ENCODE data around the gene CTSZ. TPM values are rescaled to one million over a fixed set of nuclear protein-coding genes. Genes with fewer than 3 reads are reported as not detected.

Gene CTSZ
- total RNA-seq (2022; extraction: Qiagen RNA extraction), result 145 to 191 TPM (median 186 TPM) in 5 replicates

DNA sequence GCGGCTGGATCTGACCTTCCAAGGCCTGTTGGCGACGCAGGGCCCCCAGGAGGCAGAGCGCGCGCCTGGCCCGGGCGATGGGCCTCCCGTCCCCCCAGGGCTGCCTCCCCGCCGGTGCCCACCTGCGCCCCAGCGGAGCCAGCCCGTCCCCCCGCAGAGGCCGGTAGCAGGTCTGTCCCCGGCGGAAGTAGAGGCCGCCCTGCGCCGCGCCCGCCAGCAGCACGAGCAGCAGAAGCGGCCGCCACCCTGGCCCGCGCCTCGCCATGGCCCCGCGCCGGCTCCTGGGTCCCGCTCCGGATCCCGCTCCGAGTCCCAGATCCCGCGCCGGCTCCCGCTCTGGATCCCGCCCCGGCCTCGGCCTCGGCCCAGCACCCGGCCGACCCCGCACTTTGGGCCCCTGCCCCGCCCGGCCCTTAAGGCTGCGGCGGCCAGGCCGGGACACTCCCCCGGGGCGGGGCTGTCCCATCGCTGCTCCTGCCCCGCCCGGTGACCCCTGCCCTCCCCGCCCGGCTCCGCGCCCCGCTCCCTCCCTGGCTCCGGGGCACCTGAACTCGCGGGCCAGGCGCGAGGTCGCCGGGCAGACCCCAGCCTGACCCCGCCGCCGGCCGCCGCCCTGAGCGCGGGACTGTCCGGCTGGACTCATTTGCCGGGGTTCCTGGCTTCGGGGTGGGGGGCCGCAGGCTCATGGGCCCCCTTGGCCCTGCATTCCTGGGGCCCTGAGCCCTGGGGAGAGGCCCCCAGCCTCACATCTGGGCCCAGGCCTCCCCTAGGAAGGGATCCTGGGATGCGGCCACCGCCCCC, at the start of gene CTSZ:
Gene CTSZ, minus strand, starts transcription at position 391 of the 801 bp plus-strand sequence. Its CDS starts 126 bp downstream, at position 265.

DNA sequence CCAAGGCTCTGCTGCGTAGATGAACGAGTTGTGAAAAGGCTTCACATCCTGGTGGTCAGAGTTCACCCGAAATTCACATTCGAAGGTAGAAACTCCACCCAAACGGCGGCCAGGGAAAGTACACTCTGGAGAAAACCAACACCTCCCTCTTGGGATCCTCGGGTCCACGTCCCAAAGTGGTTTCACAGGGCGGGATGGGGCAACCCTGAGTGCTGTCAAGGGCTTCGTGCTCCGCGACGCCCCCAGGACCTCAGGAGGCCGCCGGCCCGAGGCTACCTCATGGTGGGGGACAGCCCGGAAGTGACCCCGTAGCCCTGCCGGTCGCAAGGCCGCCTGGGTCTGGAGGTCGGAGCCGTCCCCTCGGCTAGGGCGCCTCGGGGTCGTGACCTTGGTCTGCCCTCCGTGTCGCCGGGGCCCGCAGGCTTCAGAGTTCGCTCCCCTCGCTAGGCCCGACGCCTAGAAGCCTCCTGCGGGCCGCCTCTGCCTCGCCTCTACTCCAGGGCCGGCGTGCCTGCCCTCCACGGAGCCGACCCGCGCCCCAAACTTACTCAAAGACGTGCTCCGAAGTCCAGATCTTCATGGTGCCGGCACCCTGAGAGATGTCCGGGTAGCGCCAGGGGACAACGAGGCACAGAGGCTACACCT, 35.2 kb upstream of the CTSZ start, which contains the start of gene PRELID3B:
Gene PRELID3B, minus strand, starts transcription at position 636 of the 645 bp plus-strand sequence. Its CDS starts 56 bp downstream, at position 580.

DNA sequence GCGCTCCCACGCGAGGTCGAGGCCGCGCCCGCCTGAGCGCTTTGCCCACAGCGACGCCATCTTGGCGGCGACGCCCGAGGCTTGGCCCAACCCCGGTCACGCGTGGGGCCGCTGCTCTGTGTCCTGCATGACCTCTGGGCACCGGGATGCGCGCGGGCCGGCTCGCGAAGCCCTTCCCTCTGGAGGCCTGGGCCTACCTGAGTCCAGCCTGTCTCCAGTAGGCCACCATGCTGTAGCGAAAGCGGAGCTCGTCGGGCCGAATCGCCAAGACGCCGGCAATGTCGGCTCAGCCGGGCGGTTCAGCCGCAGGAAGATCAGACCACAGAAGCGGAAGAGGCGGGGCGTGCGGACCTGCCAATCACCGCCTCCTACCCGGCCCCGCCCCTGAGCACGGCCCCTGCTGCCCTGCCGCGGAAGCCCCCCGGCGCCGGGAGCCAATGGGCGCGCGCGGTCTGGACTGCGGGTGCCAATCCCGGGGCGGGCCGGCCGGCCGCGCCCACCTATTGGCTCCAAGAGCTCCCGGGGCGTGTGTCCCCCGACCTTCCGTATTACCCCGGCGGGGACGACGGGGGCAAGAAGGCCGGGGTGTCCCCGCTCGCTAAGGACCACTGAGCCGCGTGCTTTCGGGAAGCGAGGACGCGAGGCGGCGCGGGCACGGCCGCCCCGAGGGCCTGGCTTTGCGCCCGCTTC, 25.1 kb upstream of the CTSZ start, which contains the start of gene ATP5F1E:
Gene ATP5F1E, minus strand, starts transcription at position 313 of the 690 bp plus-strand sequence. Its CDS starts 84 bp downstream, at position 229.

DNA sequence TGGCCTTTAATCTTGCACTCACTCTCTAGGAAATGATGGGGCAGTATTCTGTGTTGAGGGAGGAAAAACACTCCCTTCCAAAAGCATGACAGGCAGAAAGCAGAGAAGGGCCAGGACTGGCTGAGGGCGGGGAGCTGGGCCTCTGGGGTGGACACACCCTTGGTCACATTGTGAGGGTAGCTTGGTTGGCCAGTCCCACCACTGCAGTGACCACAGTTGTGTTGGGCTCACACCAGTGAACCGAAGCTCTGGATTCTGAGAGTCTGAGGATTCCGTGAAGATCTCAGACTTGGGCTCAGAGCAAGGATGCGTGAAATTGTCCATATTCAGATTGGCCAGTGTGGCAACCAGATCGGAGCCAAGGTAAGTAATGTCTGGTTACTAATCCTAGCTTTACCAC, 12.2 kb upstream of the CTSZ start, which contains the start of gene TUBB1:
Gene TUBB1, plus strand, starts transcription at position 213 of the 400 bp plus-strand sequence. Its CDS starts 94 bp downstream, at position 307.

DNA sequence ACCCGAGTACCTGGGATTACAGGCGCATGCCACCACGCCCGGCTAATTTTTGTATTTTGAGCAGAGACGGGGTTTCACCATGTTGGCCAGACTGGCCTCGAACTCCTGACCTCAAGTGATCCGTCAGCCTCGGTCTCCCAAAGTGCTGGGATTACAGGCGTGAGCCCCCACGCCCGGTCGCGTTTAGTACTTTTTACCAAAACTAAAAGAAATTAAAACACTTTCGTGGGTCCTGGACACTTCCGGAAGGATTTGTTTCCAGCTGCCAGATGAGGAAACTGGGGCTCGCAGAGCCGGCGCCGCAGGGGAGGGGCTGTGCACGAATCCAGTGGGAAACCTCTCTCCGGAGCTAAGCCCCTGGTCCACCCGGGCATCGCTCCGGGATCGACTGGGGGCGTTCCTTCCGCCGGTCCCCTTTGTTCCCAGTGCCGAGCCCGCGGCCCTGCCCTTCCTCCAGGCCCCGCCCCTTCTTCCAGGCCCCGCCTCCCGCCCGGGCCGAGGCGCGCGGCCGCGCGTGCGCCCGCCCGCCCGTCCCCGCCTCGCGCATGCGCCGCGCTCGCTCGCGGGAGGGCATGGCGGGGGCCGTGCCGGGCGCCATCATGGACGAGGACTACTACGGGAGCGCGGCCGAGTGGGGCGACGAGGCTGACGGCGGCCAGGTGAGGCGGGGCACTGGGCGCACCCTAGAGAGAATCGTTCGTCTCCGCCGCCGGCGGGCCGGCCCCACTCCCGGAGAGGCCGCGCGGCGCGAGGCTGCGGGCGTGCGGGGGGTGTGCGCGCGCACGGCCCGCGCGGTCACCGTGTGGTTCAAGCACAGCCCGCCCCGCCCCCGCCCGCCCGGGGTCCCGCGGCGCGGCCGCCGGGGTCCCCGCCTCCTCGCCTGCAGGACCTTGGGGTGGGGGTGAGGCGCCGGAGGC, 26.1 kb downstream of the CTSZ start, which contains the start of gene NELFCD:
Gene NELFCD, plus strand, starts transcription at position 546 of the 917 bp plus-strand sequence. Its CDS starts 54 bp downstream, at position 600.

Other genes with a start within 250 kb of the CTSZ start
- not detected in 5 replicates for gene GNAS-AS1, start 156.4 kb downstream of the CTSZ start, total RNA-seq (2022; extraction: Qiagen RNA extraction)
- gene GNAS, start 154.5 kb downstream of the CTSZ start, total RNA-seq (2022; extraction: Qiagen RNA extraction), result 680 to 764 TPM (median 724 TPM) in 5 replicates
- gene NELFCD, start 26.0 kb downstream of the CTSZ start, total RNA-seq (2022; extraction: Qiagen RNA extraction), result 42.9 to 47.5 TPM (median 45.0 TPM) in 5 replicates
- gene TUBB1, start 12.2 kb upstream of the CTSZ start, total RNA-seq (2022; extraction: Qiagen RNA extraction), result 0.02 to 0.06 TPM (median 0.02 TPM) in 3 of 5 replicates, not detected in the others
- 90.9 to 122 TPM (median 93.8 TPM) in 5 replicates for gene ATP5F1E, start 25.1 kb upstream of the CTSZ start, total RNA-seq (2022; extraction: Qiagen RNA extraction)
- 53.9 to 68.9 TPM (median 57.3 TPM) in 5 replicates for gene PRELID3B, start 35.5 kb upstream of the CTSZ start, total RNA-seq (2022; extraction: Qiagen RNA extraction)
- not detected in 5 replicates for gene ZNF831, start 156.6 kb upstream of the CTSZ start, total RNA-seq (2022; extraction: Qiagen RNA extraction)

Data from A549 treated with CORT108297 at 1 μM for 4 hours (cell line).